ENCODE results near the gene ISCA2.

DNA sequence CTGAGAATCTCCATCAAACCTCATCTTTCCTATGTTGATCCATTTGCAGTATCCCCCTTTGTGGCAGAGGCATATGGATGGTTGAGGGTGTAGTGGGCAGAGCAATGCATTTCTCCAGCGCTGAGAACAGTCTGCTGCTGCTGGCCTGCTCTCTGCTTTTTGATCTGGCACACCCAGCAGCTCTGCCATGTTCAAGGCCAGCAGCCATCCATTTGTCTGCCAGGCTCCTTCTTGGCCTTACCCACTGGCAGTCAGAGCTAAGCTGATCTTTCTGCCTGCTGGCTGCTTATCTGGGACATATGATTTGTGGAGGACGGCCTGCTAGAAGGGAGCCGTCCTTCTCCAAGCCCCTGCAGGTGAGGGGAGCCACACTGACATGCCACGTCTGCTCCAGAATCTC, 17.5 kb upstream of the ISCA2 start:
- TF ChIP-seq, protein P1, sequence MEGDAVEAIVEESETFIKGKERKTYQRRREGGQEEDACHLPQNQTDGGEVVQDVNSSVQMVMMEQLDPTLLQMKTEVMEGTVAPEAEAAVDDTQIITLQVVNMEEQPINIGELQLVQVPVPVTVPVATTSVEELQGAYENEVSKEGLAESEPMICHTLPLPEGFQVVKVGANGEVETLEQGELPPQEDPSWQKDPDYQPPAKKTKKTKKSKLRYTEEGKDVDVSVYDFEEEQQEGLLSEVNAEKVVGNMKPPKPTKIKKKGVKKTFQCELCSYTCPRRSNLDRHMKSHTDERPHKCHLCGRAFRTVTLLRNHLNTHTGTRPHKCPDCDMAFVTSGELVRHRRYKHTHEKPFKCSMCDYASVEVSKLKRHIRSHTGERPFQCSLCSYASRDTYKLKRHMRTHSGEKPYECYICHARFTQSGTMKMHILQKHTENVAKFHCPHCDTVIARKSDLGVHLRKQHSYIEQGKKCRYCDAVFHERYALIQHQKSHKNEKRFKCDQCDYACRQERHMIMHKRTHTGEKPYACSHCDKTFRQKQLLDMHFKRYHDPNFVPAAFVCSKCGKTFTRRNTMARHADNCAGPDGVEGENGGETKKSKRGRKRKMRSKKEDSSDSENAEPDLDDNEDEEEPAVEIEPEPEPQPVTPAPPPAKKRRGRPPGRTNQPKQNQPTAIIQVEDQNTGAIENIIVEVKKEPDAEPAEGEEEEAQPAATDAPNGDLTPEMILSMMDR (conservative IDR thresholded peaks at IDR 0.05), result no peak
- no peak for TF ChIP-seq ZFX (IDR thresholded peaks at IDR 0.05)

Measured in C4-2B (cell line).